OCI-LY1 (cell line): ENCODE data around the gene TRIM59.

Experiments used
- CTCF ChIP-seq: fragments of 200-600 bp; sonication (generic), shearing (Covaris generic); IDR thresholded peaks from 2 replicates; pipeline ENCODE4 v1.5.1; 2017; ENCODE audit warnings: mild to moderate bottlenecking, antibody characterized with exemption, low read length, moderate library complexity, mixed read lengths
- EZH2 ChIP-seq: fragments of 200-600 bp; sonication (generic), shearing (Covaris generic); IDR thresholded peaks from 2 replicates; pipeline ENCODE4 v1.8.0; 2017; ENCODE audit warnings: borderline replicate concordance, mixed run types, mild to moderate bottlenecking, antibody characterized with exemption, low read length, moderate library complexity, mixed read lengths

- TF ChIP-seq CTCF (no peak), EZH2 (no peak)
These were observed 55.6 kb downstream of the TRIM59 start for GRCh38 chr3:160394009-160394392.
